LNCAP (cell line): Measurements from ENCODE around the gene GSC.

Experiments
- CTCF ChIP-seq: fragments of 450-650 bp; IDR thresholded peaks from 2 replicates; pipeline ENCODE4 v1.5.1; 2017; ENCODE audit warnings: mild to moderate bottlenecking

The GSC gene

GRCh38 chr14:94762431-94762830, 7.5 kb downstream of the GSC start:
- TF ChIP-seq CTCF = no peak

- TF ChIP-seq CTCF = no peak
These were observed 7.9 kb downstream of the GSC start for GRCh38 chr14:94761997-94762377.

GRCh38 chr14:94761348-94761996, 8.4 kb downstream of the GSC start:
- TF ChIP-seq CTCF = no peak

- no peak for TF ChIP-seq CTCF
These were observed 13.5 kb downstream of the GSC start for GRCh38 chr14:94756310-94756882.

- no peak for TF ChIP-seq CTCF
These were observed 15.4 kb downstream of the GSC start for GRCh38 chr14:94754391-94754942.

GRCh38 chr14:94752591-94753436, 17.1 kb downstream of the GSC start:
- TF ChIP-seq CTCF = no peak

GRCh38 chr14:94751956-94752355, 18.0 kb downstream of the GSC start:
- no peak for TF ChIP-seq CTCF
